Natural killer cell (primary cell): ENCODE results near the gene LGR6. TPM values are rescaled to one million over a fixed set of nuclear protein-coding genes. Genes with fewer than 3 reads are reported as not detected.

Source experiments
- ATAC-seq, 3 donors: fragments of 150-1000 bp in 2 of 3; fragments of 200-7000 bp in 1 of 3; cut with Tn5 transposase; 1 replicate in 1 of 3; 2 replicates in 2 of 3; pipeline ENCODE4 v1.10.0; 2021; ENCODE audit warnings: mild to moderate bottlenecking in 2 of 3, moderate library complexity in 2 of 3
- DNase-seq, 2 donors: peaks; one replicate each; pipeline versions ENCODE4 v3.0.0 to v3.0.0-alpha.2; 2013 to 2021; ENCODE audit warnings: mixed read lengths in 1 of 2
- H3K27ac ChIP-seq: one replicate; pipeline ENCODE4 v1.5.1; 2013; ENCODE audit warnings: mild to moderate bottlenecking, low read length
- H3K27me3 ChIP-seq: one replicate; pipeline ENCODE4 v1.6.1; 2013; ENCODE audit warnings: low read length; ENCODE audit not compliant: control insufficient read depth, insufficient read depth
- H3K36me3 ChIP-seq: one replicate; pipeline ENCODE4 v1.6.1; 2013; ENCODE audit warnings: low read length; ENCODE audit not compliant: control insufficient read depth, insufficient read depth
- H3K4me1 ChIP-seq: one replicate; pipeline ENCODE4 v1.6.1; 2013; ENCODE audit warnings: low read length; ENCODE audit not compliant: control insufficient read depth, insufficient read depth
- H3K4me3 ChIP-seq: one replicate; pipeline ENCODE4 v1.5.1; 2013; ENCODE audit warnings: low read length
- H3K9me3 ChIP-seq: one replicate; pipeline ENCODE4 v1.6.1; 2013; ENCODE audit warnings: low read length; ENCODE audit not compliant: control insufficient read depth, insufficient read depth
- H3K27ac Mint-ChIP-seq, 2 donors: one replicate each; pipeline ENCODE4 v1.8.0; 2022; ENCODE audit warnings: mild to moderate bottlenecking in 2 of 2, mixed read lengths in 2 of 2, moderate library complexity in 1 of 2
- H3K27me3 Mint-ChIP-seq, 2 donors: one replicate each; pipeline ENCODE4 v1.8.0; 2022; ENCODE audit warnings: low read depth in 2 of 2, mixed read lengths in 2 of 2
- H3K36me3 Mint-ChIP-seq: one replicate; pipeline ENCODE4 v1.8.0; 2022; ENCODE audit warnings: mixed read lengths
- H3K4me1 Mint-ChIP-seq, 2 donors: one replicate each; pipeline ENCODE4 v1.8.0; 2022; ENCODE audit warnings: mixed read lengths in 2 of 2
- H3K4me3 Mint-ChIP-seq: one replicate; pipeline ENCODE4 v1.8.0; 2022; ENCODE audit warnings: mild to moderate bottlenecking, moderate library complexity, mixed read lengths
- H3K9me3 Mint-ChIP-seq, 2 donors: one replicate each; pipeline ENCODE4 v1.8.0; 2022; ENCODE audit warnings: mixed read lengths in 2 of 2
- CTCF ChIP-seq: fragments of 200-600 bp; IDR thresholded peaks from one replicate; pipeline ENCODE4 v1.8.0; 2022; ENCODE audit warnings: antibody characterized with exemption
- WGBS: methylation state at CpG from one replicate; pipeline ENCODE4 v1.1.7; 2013; ENCODE audit warnings: missing lambda C conversion rate; ENCODE audit not compliant: insufficient coverage; 5-methylcytosine and 5-hydroxymethylcytosine counted together
- intact Hi-C: fragments of 100-400 bp; cut with micrococcal nuclease; formaldehyde crosslinking; loops from one replicate; pipeline ENCODE4 v1.14.2; 2022
- total RNA-seq, 4 donors: library from RNA; stranded (reverse); fragments of 120-200 nt in 1 of 4; gene quantifications; one replicate each; pipeline versions ENCODE4 v1.2.3 to v1.2.4, GENCODE V29; 2013 to 2022

The LGR6 gene
- total RNA-seq, 3 donors from 2014 or later (not counting 1 experiment from before 2014, with no cell fraction given), result 58.3 to 65.2 (median 60.9) TPM

DNA sequence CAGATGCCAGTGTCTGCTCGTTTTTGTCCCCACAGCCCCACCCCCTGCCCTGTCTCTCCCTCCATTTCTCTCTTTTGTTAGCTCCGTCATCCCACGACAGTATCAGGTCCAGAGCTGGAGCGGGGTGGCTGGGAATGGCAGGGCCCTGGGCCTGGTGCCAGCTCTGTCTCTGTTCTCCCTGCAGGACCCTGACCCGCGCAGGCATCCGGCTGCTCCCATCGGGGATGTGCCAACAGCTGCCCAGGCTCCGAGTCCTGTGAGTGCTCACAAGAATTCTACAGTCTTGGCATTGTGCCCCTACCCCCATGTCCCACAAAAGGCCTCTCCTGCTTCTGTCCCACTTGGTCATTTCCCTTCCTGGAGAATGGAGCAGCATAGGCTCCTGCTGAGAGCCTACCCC lies 110.8 kb downstream of the LGR6 start:
- H3K9me3 Mint-ChIP-seq, result no peaks in the 10 kb centered on the region
- Histone ChIP-seq H3K27me3 (no peaks in the 10 kb centered on the region), H3K4me3 (no peak overlapping the region), H3K9me3 (no peaks in the 10 kb centered on the region), H3K27ac (no peak overlapping the region), H3K4me1 (no peaks in the 10 kb centered on the region), H3K36me3 (no peaks in the 10 kb centered on the region)
- DNase-seq (no peak), ATAC-seq (no peak)
- no peaks in the 10 kb centered on the region for H3K27me3 Mint-ChIP-seq
- no peak overlapping the region for H3K27ac Mint-ChIP-seq
- H3K4me3 Mint-ChIP-seq, result no peak overlapping the region
- H3K4me1 Mint-ChIP-seq, result peaks cover 0 to 4% of the 10 kb centered on the region in 2 donors
- TF ChIP-seq CTCF, result no peak
- intact Hi-C loops, result no loop called here
- no peaks in the 10 kb centered on the region for H3K36me3 Mint-ChIP-seq
- 93% methylated on average over 9 of the region's 9 CpGs for WGBS

GRCh38 chr1:202305168-202305567 lies 111.6 kb downstream of the LGR6 start:
- Mint-ChIP-seq H3K36me3 (no peaks in the 10 kb centered on the region), H3K9me3 (no peaks in the 10 kb centered on the region), H3K27ac (no peak overlapping the region), H3K4me1 (peaks cover 0 to 4% of the 10 kb centered on the region in 2 donors), H3K4me3 (no peak overlapping the region), H3K27me3 (no peaks in the 10 kb centered on the region)
- no peak for TF ChIP-seq CTCF
- Histone ChIP-seq H3K9me3 (no peaks in the 10 kb centered on the region), H3K36me3 (no peaks in the 10 kb centered on the region), H3K27ac (no peak overlapping the region), H3K27me3 (no peaks in the 10 kb centered on the region), H3K4me3 (no peak overlapping the region), H3K4me1 (no peaks in the 10 kb centered on the region)
- ATAC-seq, result no peak
- intact Hi-C loops, result no loop called here
- WGBS, result no CpG with 5 or more reads among the region's 1 CpG
- no peak for DNase-seq

- H3K36me3 Mint-ChIP-seq, result no peaks in the 10 kb centered on the region
- intact Hi-C loops, result no loop called here
These were observed 113.1 kb downstream of the LGR6 start for GRCh38 chr1:202306535-202307345.

More at GRCh38 chr1:202306535-202307345, 113.1 kb downstream of the LGR6 start:
- no peaks in the 10 kb centered on the region for H3K9me3 Mint-ChIP-seq
- 90% methylated on average over 9 of the region's 9 CpGs for WGBS
- H3K4me3 ChIP-seq, result no peak overlapping the region
- H3K27ac Mint-ChIP-seq, result no peak overlapping the region
- peaks cover 0 to 8% of the 10 kb centered on the region in 2 donors for H3K4me1 Mint-ChIP-seq
- no peak for TF ChIP-seq CTCF
- no peaks in the 10 kb centered on the region for H3K27me3 ChIP-seq
- no peaks in the 10 kb centered on the region for H3K36me3 ChIP-seq
- ATAC-seq (no peak), DNase-seq (no peak)
- no peaks in the 10 kb centered on the region for H3K4me1 ChIP-seq
- H3K4me3 Mint-ChIP-seq, result no peak overlapping the region
- H3K27me3 Mint-ChIP-seq, result no peaks in the 10 kb centered on the region
- no peak overlapping the region for H3K27ac ChIP-seq
- H3K9me3 ChIP-seq, result no peaks in the 10 kb centered on the region
